VCaP (cell line): Measurements from ENCODE around the gene DAPK2.
"Not testable (repeated sequence)": the region's sequence is repeated elsewhere in the genome, so short reads cannot be mapped to it uniquely, and the experiment has no call there.

Experiments
- H3K27ac ChIP-seq: fragments of 450-650 bp; 2 replicates; pipeline ENCODE4 v1.5.1; 2017
- CTCF ChIP-seq: fragments of 450-650 bp; conservative IDR thresholded peaks from 2 replicates; pipeline ENCODE4 v1.5.1; 2017; ENCODE audit warnings: mild to moderate bottlenecking, moderate library complexity

DAPK2 gene

GRCh38 chr15:64068133-64068532, 21.8 kb upstream of the DAPK2 start:
- no peak for TF ChIP-seq CTCF

GRCh38 chr15:64067564-64068030, 21.3 kb upstream of the DAPK2 start:
- peak overlapping the region; percentile 99 for H3K27ac ChIP-seq
- peak; percentile 90 for TF ChIP-seq CTCF

More at GRCh38 chr15:64068133-64068532, 21.8 kb upstream of the DAPK2 start:
- peak overlapping the region; percentile 99 for H3K27ac ChIP-seq

- TF ChIP-seq CTCF: no peak
- H3K27ac ChIP-seq: no peak overlapping the region
Observed at GRCh38 chr15:64066451-64066850, 20.2 kb upstream of the DAPK2 start.

- H3K27ac ChIP-seq: no peak overlapping the region
- no peak for TF ChIP-seq CTCF
Observed at GRCh38 chr15:64060716-64061115, 14.4 kb upstream of the DAPK2 start.

GRCh38 chr15:64059104-64059503, 12.8 kb upstream of the DAPK2 start:
- not testable (repeated sequence) for H3K27ac ChIP-seq

GRCh38 chr15:64058279-64058678, 12.0 kb upstream of the DAPK2 start:
- H3K27ac ChIP-seq: no peak overlapping the region
- no peak for TF ChIP-seq CTCF

GRCh38 chr15:64053674-64054073, 7.4 kb upstream of the DAPK2 start:
- H3K27ac ChIP-seq: not testable (repeated sequence)

- no peak for TF ChIP-seq CTCF
Observed at GRCh38 chr15:64052925-64053491, 6.7 kb upstream of the DAPK2 start.

More at GRCh38 chr15:64052925-64053491, 6.7 kb upstream of the DAPK2 start:
- no peak overlapping the region for H3K27ac ChIP-seq
